Measurements from ENCODE around the gene PTPRN2.

Gene PTPRN2

GRCh38 chr7:157827045-157827862, 760.4 kb downstream of the PTPRN2 start:
- DNase-seq = no peak

DNA sequence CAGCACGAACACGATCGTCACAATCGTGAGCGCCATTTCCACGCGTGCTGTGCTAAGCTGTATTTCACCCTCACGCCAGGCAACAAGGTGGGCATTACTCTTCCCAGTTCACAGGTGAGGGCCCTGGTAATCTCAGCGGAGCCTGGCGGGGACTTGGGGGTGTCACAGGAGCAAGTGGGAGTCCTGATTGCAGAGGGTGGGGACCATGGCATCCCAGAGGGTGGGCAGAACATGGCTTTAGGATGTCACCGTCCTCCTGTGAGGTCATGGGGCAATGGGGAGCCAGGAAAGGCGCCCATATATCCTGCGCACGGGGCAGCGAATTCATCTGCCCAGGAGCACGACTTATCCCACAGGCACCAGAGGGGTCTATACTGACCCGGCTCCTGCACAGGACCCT, 761.1 kb downstream of the PTPRN2 start:
- DNase-seq = no peak

GRCh38 chr7:157825325-157825724, 762.3 kb downstream of the PTPRN2 start:
- no peak for DNase-seq

- no peak for DNase-seq
Measured at GRCh38 chr7:157824819-157825121, 762.9 kb downstream of the PTPRN2 start.

DNA sequence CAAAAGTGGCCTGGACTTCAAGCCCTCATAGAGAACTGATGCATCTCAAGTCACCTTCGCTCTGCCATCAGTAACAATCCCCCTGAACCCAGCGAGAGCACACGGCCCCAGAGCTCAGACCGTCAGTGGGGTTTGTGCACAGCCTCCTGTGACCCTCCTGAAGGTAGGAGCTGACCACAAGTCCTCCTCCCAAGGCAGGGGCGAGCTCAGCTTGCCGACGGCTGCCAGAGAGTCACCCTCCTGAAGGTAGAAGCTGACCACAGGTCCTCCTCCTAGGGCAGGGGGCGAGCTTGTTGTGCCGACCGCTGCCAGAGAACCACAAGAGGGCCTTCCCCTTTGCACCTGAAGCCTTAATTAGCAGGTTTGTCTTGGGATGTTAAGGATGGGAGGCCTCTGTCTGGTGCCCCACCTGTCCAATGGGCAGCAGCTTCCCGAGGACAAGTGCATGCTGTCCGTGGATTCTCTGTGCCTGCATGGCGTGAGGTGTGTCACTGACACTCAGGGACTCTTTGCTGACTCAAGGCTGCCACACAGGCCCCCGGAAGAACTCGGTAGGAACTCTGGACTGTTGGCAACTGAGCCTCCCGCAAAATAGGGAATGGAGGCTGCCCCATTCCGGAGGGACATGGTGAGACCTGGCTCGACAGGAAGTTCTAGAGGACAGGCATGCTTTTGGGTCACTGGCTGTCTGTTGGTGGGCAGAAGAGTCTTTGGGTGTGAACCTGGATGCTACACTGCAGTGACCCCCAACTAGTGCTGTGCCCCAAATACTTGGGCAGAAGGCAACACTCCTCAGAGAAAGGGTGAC, 763.4 kb downstream of the PTPRN2 start:
- DNase-seq = no peak

DNA sequence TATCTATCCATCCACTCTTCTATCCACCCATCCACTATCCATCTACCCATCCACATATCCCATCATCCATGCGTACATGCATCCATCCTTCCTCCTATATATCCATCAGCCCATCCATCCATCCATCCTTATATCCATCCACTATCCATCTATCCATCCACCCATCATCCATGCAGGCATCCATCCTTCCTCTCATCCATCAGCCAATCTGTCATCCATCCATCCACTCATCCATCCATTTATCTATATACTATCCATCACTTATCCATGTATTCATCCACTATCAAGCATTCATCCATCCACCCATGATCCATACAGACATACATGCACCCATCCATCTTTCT, 765.0 kb downstream of the PTPRN2 start:
- DNase-seq = no peak

GRCh38 chr7:157821959-157822687, 765.5 kb downstream of the PTPRN2 start:
- DNase-seq = no peak

DNA sequence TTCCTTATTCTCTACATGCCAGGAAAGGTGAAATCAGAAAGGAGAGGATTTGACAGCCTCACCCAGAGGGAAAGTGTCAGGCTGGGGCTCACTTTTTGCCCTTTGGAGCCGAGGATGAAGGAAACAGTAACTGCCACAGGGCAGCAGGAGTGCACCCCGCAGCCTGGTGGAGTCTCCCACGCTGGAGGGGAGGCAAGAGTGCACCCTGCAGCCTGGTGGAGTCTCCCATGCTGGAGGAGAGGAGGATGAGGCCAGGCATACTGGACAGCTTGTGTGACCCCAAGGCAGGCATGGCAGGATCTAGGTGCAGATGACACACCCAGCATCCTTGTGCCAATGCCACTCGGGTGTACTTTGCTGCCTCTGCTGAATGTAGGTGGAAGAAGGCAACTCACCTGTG, 766.8 kb downstream of the PTPRN2 start:
- DNase-seq = no peak

DNA sequence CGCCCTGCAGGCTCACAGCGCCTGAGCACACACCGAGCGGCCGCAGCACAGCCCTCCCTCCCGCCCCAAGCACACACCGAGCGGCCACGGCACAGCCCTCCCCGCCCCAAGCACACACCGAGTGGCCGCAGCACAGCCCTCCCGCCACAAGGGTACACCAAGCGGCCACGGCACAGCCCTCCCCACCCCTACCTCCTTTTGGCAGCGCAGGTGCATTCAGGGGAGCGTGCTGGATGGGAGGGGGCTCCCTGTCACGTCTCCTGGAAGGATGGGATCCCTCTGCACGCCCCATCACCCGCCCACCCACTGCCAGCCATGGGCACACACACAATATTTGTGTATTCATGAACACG, 768.2 kb downstream of the PTPRN2 start:
- DNase-seq = no peak

GRCh38 chr7:157818701-157819454, 768.7 kb downstream of the PTPRN2 start:
- no peak for DNase-seq

- DNase-seq = no peak
Measured at GRCh38 chr7:157817944-157818700, 769.5 kb downstream of the PTPRN2 start.

DNA sequence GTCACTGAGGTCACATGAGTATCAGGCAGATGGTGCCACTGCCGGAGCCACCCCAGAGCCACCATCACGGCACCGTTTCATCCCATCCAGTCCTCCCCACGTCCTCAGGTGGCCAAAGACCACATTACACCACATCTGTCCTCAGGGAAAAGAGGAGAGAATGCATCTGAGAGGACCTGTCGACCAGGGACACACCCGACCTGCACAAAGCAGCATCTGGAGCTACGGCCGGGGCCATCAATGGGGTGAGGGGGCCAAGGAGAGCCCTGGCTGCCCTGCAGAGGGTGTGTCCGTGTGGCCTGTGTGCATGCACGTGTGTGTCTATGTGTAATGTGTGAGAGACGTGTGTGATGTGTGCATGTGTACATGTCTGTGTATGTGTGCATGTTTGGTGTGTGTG, 770.2 kb downstream of the PTPRN2 start:
- DNase-seq = no peak

DNA sequence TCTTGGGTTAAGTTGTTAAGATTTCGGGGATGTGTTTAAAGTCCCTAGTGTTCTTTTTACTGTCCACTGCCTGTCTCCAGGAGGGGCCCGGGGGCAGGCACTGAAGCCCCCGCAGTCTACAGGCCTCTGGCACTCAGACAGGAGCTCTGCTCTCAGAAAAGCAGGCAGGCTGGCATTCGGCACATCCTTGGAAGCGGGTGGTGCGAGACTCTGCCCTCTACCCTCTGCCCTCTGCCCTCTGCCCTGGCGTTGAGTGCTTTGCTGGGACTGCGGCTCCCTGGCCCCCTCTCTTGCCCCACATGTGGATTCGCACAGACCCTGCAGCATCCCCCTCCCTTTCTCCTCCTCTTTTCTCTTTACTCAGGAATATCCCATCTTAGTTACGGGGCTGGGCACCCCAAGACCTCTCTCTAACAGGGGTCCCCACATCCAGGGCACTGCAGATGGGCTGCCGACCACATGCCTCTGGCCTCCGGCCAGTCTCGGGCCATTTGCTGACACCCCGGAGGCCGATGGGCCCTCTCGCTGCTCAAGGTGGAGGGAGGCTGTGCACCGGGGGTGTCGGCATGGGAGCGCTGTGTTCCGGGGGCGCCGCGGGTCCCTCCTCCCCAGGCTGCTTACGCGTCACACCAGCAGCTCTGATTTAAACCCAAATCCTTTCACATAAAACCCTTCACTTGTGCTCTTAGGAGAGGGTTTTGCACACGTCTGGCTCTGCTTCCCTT, 770.9 kb downstream of the PTPRN2 start:
- no peak for DNase-seq

GRCh38 chr7:157816086-157816485, 771.5 kb downstream of the PTPRN2 start:
- no peak for DNase-seq

- no peak for DNase-seq
Measured at GRCh38 chr7:157815706-157816022, 772.0 kb downstream of the PTPRN2 start.

DNA sequence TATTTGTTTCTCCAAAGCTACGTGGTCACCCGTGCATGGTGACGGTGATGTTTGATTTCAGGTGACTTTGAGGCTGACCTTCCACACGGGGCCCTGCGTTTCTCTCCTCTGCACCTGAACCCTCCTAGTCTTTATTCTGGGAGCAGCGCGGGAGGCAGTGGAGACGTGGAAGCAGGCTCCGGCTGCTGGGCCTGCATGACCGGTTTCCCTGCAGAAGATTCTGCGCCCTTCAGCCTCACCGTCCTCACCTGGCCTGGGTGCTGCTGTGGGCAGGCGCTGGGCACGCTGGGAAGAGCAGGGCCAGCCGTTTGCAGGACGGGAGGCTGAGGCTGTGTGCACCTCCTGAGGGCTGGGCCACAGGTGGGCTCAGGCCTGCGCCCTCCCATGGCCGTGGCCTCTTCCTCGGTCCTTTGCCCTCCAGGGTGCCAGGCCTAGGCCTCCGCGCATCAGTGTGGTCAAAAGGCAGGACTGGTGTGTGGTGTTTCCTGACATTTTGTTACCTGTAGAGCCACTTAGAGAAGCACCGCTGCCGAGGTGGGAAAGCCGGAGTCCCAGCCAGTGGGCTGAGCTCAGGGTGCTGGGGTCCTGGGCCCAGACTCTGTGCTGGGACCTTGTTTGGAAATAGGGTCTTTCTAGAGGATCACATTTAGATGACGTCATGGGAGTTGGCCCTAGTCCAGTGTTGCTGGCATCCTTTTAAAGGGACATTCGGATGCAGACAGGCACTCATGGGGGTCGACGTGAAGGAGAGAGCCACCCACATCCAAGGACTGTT, 772.5 kb downstream of the PTPRN2 start:
- no peak for DNase-seq

DNA sequence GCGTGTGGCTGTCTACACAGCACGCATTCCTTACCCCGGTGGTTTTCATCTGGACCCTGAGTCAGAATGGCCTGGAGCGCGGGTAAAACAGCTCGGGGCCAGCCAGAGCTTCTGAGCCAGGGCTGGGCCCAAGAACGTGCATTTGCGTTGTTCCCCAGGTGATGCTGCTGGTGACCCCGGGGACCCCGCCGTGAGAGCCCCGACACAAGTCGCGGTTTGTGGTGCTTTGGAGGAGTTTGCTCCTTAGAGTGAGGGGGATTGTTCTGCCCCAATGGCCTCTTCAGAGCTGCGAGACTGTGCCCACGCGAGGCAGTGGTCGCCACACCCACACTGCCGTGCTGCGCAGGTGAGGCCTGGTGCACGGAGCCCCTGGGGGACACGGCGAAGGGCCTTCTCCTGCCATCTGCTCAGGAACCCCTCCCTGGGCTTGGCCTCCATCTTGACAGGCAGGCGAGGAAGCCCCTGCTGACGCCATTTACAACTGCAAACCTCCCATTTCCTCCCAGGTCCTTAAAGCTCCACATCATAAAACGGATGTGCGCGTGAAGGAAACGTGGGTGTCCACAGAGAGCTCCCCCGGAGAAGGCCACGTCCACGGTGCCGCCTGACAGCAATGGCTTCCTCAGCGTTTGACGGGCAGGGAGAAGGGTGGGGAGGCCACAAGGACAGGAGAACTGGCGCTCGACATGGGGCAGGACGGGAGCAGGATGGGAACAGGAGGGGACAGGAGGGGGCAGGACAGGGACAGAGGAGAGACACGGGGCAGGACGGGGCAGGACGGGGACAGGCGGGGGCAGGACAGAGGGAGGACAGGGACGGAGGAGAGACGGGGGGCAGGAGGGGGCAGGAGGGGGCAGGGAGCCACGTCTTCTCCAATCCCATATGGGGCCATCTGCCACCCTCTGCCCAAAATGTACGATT, 773.6 kb downstream of the PTPRN2 start:
- DNase-seq = no peak

DNA sequence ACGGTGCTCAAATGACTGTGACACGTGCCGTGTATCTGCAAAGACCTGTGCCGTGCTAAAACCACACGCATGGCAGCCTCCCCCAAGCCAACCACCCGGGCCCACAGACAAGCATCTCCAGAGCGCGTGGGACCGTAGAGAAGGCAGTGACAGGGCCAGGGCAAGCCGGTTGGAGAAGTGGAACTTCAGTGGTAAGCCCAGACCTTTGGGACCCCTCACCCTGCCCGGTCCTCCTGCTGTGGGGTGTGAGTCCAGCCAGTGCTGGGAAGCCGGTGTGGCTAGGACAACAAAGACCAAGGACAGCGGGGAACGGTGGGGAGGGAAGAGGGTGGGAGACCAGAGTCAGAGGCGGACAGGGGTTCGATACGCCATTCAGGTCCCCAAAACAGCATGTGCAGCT, 774.6 kb downstream of the PTPRN2 start:
- DNase-seq = no peak

DNA sequence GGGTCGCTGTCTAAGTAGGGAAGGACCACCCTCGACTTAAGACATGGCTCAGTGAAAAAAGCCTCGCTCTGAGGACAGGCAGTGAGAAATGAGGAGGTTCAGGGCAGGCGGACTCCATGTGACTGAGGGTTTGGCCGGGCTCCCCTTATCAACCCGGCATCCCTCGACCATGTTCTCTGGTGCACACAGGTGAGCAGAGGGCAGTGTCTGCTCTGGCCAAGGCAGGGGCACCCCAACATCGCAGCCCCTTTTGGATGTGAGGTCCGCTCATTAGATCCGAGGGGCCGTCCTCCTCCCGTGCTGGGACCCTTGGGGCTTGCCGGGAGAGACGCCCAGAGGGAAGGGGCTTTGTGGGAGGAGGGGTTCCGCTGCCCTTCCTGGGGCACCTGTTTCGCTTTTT, 775.7 kb downstream of the PTPRN2 start:
- DNase-seq = no peak

Data from right kidney (tissue), 1 donor.